ENCODE results near the gene NEUROD2.
A peak's percentile ranks its signal among the peaks of the same experiment; 100 is the strongest.

Gene NEUROD2

GRCh38 chr17:39641097-39641496, 33.4 kb upstream of the NEUROD2 start:
- TF ChIP-seq CTCF (IDR thresholded peaks at IDR 0.05; ENCODE audit: low read depth, low read length), result no peak
- no peak for DNase-seq
- Histone ChIP-seq H3K36me3 (no peaks in the 10 kb centered on the region), H3K9me3 (no peaks in the 10 kb centered on the region), H3K4me3 (ENCODE audit: low read depth, low read length) (no peak overlapping the region), H3K4me1 (no peaks in the 10 kb centered on the region), H3K27me3 (no peaks in the 10 kb centered on the region)

DNA sequence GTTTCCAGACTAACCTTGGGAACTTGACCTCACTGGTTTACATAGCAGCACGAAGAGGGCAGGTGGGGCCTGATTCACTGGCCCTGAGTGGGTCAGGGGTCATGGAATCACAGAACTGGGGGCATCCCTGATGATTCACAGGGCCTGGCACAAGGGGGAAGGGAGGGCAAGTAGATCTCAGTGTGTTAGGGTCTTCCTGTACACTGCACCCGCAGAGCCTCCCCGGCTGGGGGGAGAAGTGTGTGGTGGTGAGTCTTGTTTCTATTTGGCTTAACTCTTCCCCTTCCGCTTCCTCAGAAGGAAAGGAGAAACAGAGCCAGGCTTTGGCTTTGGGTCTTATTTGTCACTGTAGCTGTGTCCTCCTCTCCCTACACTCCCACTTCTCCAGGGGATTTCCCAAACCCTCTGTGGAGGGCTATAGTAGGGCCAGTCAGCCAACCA, 32.9 kb upstream of the NEUROD2 start:
- no peak for TF ChIP-seq CTCF (IDR thresholded peaks at IDR 0.05; ENCODE audit: low read depth, low read length)
- H3K4me1 ChIP-seq, result no peaks in the 10 kb centered on the region
- no peaks in the 10 kb centered on the region for H3K36me3 ChIP-seq
- no peaks in the 10 kb centered on the region for H3K9me3 ChIP-seq
- H3K4me3 ChIP-seq (ENCODE audit: low read depth, low read length), result no peak overlapping the region
- H3K27me3 ChIP-seq, result no peaks in the 10 kb centered on the region
- DNase-seq, result no peak

DNA sequence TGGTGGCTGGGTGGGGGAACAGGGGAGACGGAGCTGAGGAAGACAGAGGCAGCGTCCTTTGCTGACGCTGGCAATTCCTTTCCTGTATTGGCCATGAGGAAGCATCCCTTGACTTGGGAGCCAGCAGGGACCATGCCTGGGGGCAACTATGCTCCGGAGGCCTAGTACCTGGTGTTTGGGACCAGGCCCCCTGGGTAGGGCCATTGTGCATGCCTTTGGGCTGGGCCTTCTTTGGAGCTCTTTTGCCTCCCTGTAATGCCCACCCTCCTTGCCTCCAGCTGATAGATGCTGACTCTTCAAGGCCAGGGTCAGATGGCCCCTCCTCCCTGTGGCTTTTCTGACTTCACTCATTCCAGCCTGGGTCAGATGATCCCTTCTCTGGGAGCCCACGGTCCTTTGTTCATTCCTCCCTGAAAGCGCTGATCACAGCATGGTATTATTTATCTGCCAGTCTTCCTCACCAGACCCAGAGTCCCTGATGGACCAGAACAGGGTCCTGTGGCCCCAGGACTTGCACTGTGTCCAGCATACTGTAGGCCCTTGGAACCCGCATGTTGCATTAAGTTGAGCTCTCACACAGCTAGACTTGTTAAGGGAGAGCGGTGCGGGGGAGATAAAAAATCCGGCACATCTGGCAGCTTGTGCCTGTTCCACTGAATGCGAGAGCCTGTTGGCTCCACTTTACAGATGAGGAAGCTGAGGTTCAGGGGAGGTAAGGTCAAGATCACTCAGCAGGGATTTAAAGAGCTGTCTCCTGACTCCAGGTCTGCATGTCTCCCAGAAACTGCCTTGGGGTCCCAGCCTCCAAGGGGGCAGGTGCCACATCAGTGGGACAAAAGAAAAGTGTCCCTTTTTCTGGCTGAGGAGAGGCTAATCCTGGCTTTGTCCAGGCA, 32.1 kb upstream of the NEUROD2 start:
- TF ChIP-seq CTCF (IDR thresholded peaks at IDR 0.05; ENCODE audit: low read depth, low read length), result no peak
- DNase-seq, result no peak
- Histone ChIP-seq H3K4me1 (no peaks in the 10 kb centered on the region), H3K4me3 (ENCODE audit: low read depth, low read length) (no peak overlapping the region), H3K36me3 (no peaks in the 10 kb centered on the region), H3K27me3 (no peaks in the 10 kb centered on the region), H3K9me3 (no peaks in the 10 kb centered on the region)

- Histone ChIP-seq H3K36me3 (no peaks in the 10 kb centered on the region), H3K4me1 (no peaks in the 10 kb centered on the region), H3K4me3 (ENCODE audit: low read depth, low read length) (no peak overlapping the region), H3K27me3 (no peaks in the 10 kb centered on the region), H3K9me3 (no peaks in the 10 kb centered on the region)
- TF ChIP-seq CTCF (IDR thresholded peaks at IDR 0.05; ENCODE audit: low read depth, low read length), result no peak
- no peak for DNase-seq
Measured at GRCh38 chr17:39639043-39639442, 31.3 kb upstream of the NEUROD2 start.

- peak overlapping the region; percentile 96 for H3K4me3 ChIP-seq (ENCODE audit: low read depth, low read length)
- DNase-seq, result no peak
- H3K4me1 ChIP-seq, result no peaks in the 10 kb centered on the region
- H3K9me3 ChIP-seq, result no peaks in the 10 kb centered on the region
- H3K27me3 ChIP-seq, result no peaks in the 10 kb centered on the region
- TF ChIP-seq CTCF (IDR thresholded peaks at IDR 0.05; ENCODE audit: low read depth, low read length), result no peak
- H3K36me3 ChIP-seq, result no peaks in the 10 kb centered on the region
Measured at GRCh38 chr17:39638317-39638716, 30.6 kb upstream of the NEUROD2 start.
